Ascending aorta (tissue), 2 donors: Measurements from ENCODE around the gene CNTN1. TPM values are rescaled to one million over a fixed set of nuclear protein-coding genes. Genes with fewer than 3 reads are reported as not detected.
"Not testable (repeated sequence)": the region's sequence is repeated elsewhere in the genome, so short reads cannot be mapped to it uniquely, and the experiment has no call there.

Experiments
- DNase-seq, 2 donors: peaks; one replicate each; pipeline ENCODE4 v3.0.0-alpha.2; 2019; ENCODE audit warnings: low spot score in 2 of 2
- H3K27ac ChIP-seq, 2 donors: fragments of 200-600 bp; sonication (generic); one replicate each; pipeline ENCODE4 v1.5.1; 2016 to 2017; ENCODE audit warnings: mild to moderate bottlenecking in 1 of 2
- H3K27me3 ChIP-seq: fragments of 200-600 bp; sonication (generic); one replicate; pipeline ENCODE4 v1.5.1; 2017
- H3K36me3 ChIP-seq, 2 donors: fragments of 200-600 bp; sonication (generic); one replicate each; pipeline ENCODE4 v1.5.1; 2016
- H3K4me1 ChIP-seq, 2 donors: fragments of 200-600 bp; sonication (generic); one replicate each; pipeline ENCODE4 v1.5.1; 2016 to 2017; ENCODE audit warnings: mild to moderate bottlenecking in 1 of 2
- H3K4me3 ChIP-seq, 2 donors: fragments of 200-600 bp; sonication (generic); one replicate each; pipeline ENCODE4 v1.5.1; 2016 to 2017; ENCODE audit warnings: mild to moderate bottlenecking in 1 of 2
- H3K9me3 ChIP-seq, 2 donors: fragments of 200-600 bp; sonication (generic); one replicate each; pipeline ENCODE4 v1.5.1; 2016
- CTCF ChIP-seq, 3 experiments: fragments of 200-600 bp in 2 of 3; fragments of 450-650 bp in 1 of 3; sonication (generic) in 2 of 3; IDR thresholded peaks; one replicate each; pipeline ENCODE4 v1.5.1; 2016 to 2019; ENCODE audit warnings: antibody characterized with exemption in 3 of 3, mild to moderate bottlenecking in 1 of 3, moderate library complexity in 1 of 3
- intact Hi-C: fragments of 100-400 bp; cut with DNase I; formaldehyde crosslinking; loops from one replicate; pipeline ENCODE4 v1.15.1; 2023
- total RNA-seq: library from RNA; depleted of rRNA; stranded (reverse); fragments of >200 nt; gene quantifications from one replicate; pipeline ENCODE4 v1.1.0, GENCODE V29; 2016

The CNTN1 gene
- total RNA-seq, 1 donor from 2014 or later = 0.75 TPM

GRCh38 chr12:40735551-40736230 lies 43.5 kb downstream of the CNTN1 start:
- H3K27me3 ChIP-seq = no peaks in the 10 kb centered on the region
- intact Hi-C loops = no loop called here
- no peaks in the 10 kb centered on the region for H3K4me1 ChIP-seq
- no peak overlapping the region for H3K4me3 ChIP-seq
- no peak for TF ChIP-seq CTCF (IDR thresholded peaks at IDR 0.05)
- no peak for DNase-seq
- no peaks in the 10 kb centered on the region for H3K9me3 ChIP-seq
- no peaks in the 10 kb centered on the region for H3K36me3 ChIP-seq
- H3K27ac ChIP-seq = no peak overlapping the region

- intact Hi-C loops, DNase-seq, H3K9me3 ChIP-seq, H3K4me3 ChIP-seq, H3K4me1 ChIP-seq, H3K36me3 ChIP-seq, H3K27me3 ChIP-seq, H3K27ac ChIP-seq: not testable (repeated sequence)
Measured at GRCh38 chr12:40737416-40737815, 45.2 kb downstream of the CNTN1 start.

GRCh38 chr12:40738856-40739255 lies 46.6 kb downstream of the CNTN1 start:
- H3K27ac ChIP-seq = no peak overlapping the region
- no peaks in the 10 kb centered on the region for H3K9me3 ChIP-seq
- intact Hi-C loops = no loop called here
- no peaks in the 10 kb centered on the region for H3K27me3 ChIP-seq
- TF ChIP-seq CTCF (IDR thresholded peaks at IDR 0.05) = no peak
- no peak overlapping the region for H3K4me3 ChIP-seq
- no peak for DNase-seq
- no peaks in the 10 kb centered on the region for H3K4me1 ChIP-seq
- H3K36me3 ChIP-seq = no peaks in the 10 kb centered on the region

GRCh38 chr12:40742041-40742440 lies 49.8 kb downstream of the CNTN1 start:
- no peak for DNase-seq
- Histone ChIP-seq H3K9me3 (no peaks in the 10 kb centered on the region), H3K27ac (no peak overlapping the region), H3K4me1 (no peaks in the 10 kb centered on the region), H3K27me3 (no peaks in the 10 kb centered on the region), H3K4me3 (no peak overlapping the region), H3K36me3 (no peaks in the 10 kb centered on the region)
- intact Hi-C loops = no loop called here
- no peak for TF ChIP-seq CTCF (IDR thresholded peaks at IDR 0.05)

- DNase-seq = no peak
- no peak for TF ChIP-seq CTCF (IDR thresholded peaks at IDR 0.05)
- H3K4me1 ChIP-seq = no peaks in the 10 kb centered on the region
- H3K36me3 ChIP-seq = no peaks in the 10 kb centered on the region
- H3K27me3 ChIP-seq = no peaks in the 10 kb centered on the region
- H3K4me3 ChIP-seq = no peak overlapping the region
- H3K9me3 ChIP-seq = no peaks in the 10 kb centered on the region
- no peak overlapping the region for H3K27ac ChIP-seq
- intact Hi-C loops = no loop called here
Measured at GRCh38 chr12:40745386-40745785, 53.1 kb downstream of the CNTN1 start.

- Histone ChIP-seq H3K4me1 (no peaks in the 10 kb centered on the region), H3K27ac (no peak overlapping the region), H3K4me3 (no peak overlapping the region), H3K27me3 (no peaks in the 10 kb centered on the region), H3K36me3 (no peaks in the 10 kb centered on the region), H3K9me3 (no peaks in the 10 kb centered on the region)
- TF ChIP-seq CTCF (IDR thresholded peaks at IDR 0.05) = no peak
- no peak for DNase-seq
- intact Hi-C loops = no loop called here
Measured at GRCh38 chr12:40749863-40750262, 57.6 kb downstream of the CNTN1 start.
